ENCODE data around the gene BOD1. TPM values are rescaled to one million over a fixed set of nuclear protein-coding genes. Genes with fewer than 3 reads are reported as not detected.

The BOD1 gene
- total RNA-seq, 1 donor from 2014 or later: 144 TPM

GRCh38 chr5:173626505-173626820, 10.0 kb upstream of the BOD1 start:
- Mint-ChIP-seq H3K27ac (no peak overlapping the region), H3K4me3 (no peak overlapping the region), H3K9me3 (no peaks in the 10 kb centered on the region), H3K27me3 (ENCODE audit: insufficient read depth, low read depth) (peaks cover 13% of the 10 kb centered on the region), H3K36me3 (no peaks in the 10 kb centered on the region), H3K4me1 (peaks cover 43% of the 10 kb centered on the region)
- peaks cover 15% of the 10 kb centered on the region for H3K4me1 ChIP-seq
- no peak overlapping the region for H3K9ac ChIP-seq
- no peaks in the 10 kb centered on the region for H3K36me3 ChIP-seq
- H2AFZ ChIP-seq (replicated peaks): no peak overlapping the region
- no peak overlapping the region for H3K4me3 ChIP-seq
- H3K27me3 ChIP-seq: no peaks in the 10 kb centered on the region
- no peaks in the 10 kb centered on the region for H4K20me1 ChIP-seq (ENCODE audit: low read depth)
- H3K79me2 ChIP-seq (ENCODE audit: low read depth): no peaks in the 10 kb centered on the region
- no peaks in the 10 kb centered on the region for H3F3A ChIP-seq (ENCODE audit: low read depth)
- no peak overlapping the region for H3K4me2 ChIP-seq
- no peak overlapping the region for H3K27ac ChIP-seq
- no peak for TF ChIP-seq CTCF (IDR thresholded peaks at IDR 0.05)
- TF ChIP-seq EZH2 (IDR thresholded peaks at IDR 0.05): no peak
- no peak for TF ChIP-seq EZH2phosphoT487 (IDR thresholded peaks at IDR 0.05)
- DNase-seq (ENCODE audit: low spot score): no peak
- H3K9me3 ChIP-seq (ENCODE audit: low read depth): no peaks in the 10 kb centered on the region

- H2AFZ ChIP-seq (replicated peaks): no peak overlapping the region
- H3K9me3 ChIP-seq (ENCODE audit: low read depth): no peaks in the 10 kb centered on the region
- H3K27me3 Mint-ChIP-seq (ENCODE audit: insufficient read depth, low read depth): peaks cover 13% of the 10 kb centered on the region
- H3F3A ChIP-seq (ENCODE audit: low read depth): no peaks in the 10 kb centered on the region
- H3K9ac ChIP-seq: no peak overlapping the region
- no peaks in the 10 kb centered on the region for H3K79me2 ChIP-seq (ENCODE audit: low read depth)
- no peak overlapping the region for H3K27ac Mint-ChIP-seq
- H3K27ac ChIP-seq: no peak overlapping the region
- no peaks in the 10 kb centered on the region for H3K9me3 Mint-ChIP-seq
- no peaks in the 10 kb centered on the region for H4K20me1 ChIP-seq (ENCODE audit: low read depth)
- no peak overlapping the region for H3K4me3 Mint-ChIP-seq
- no peak for DNase-seq (ENCODE audit: low spot score)
- peaks cover 15% of the 10 kb centered on the region for H3K4me1 ChIP-seq
- H3K4me1 Mint-ChIP-seq: peaks cover 45% of the 10 kb centered on the region
- H3K4me2 ChIP-seq: no peak overlapping the region
- H3K4me3 ChIP-seq: no peak overlapping the region
- no peaks in the 10 kb centered on the region for H3K27me3 ChIP-seq
- no peaks in the 10 kb centered on the region for H3K36me3 ChIP-seq
- no peaks in the 10 kb centered on the region for H3K36me3 Mint-ChIP-seq
- no peak for TF ChIP-seq EZH2phosphoT487 (IDR thresholded peaks at IDR 0.05)
- TF ChIP-seq CTCF (IDR thresholded peaks at IDR 0.05): no peak
- TF ChIP-seq EZH2 (IDR thresholded peaks at IDR 0.05): no peak
Observed at GRCh38 chr5:173625673-173626504, 9.4 kb upstream of the BOD1 start.

- H4K20me1 ChIP-seq (ENCODE audit: low read depth): no peaks in the 10 kb centered on the region
- no peak overlapping the region for H3K4me2 ChIP-seq
- TF ChIP-seq EZH2phosphoT487 (IDR thresholded peaks at IDR 0.05) (no peak), EZH2 (IDR thresholded peaks at IDR 0.05) (no peak), CTCF (IDR thresholded peaks at IDR 0.05) (no peak)
- Mint-ChIP-seq H3K36me3 (no peaks in the 10 kb centered on the region), H3K9me3 (no peaks in the 10 kb centered on the region), H3K4me3 (no peak overlapping the region), H3K27ac (no peak overlapping the region), H3K4me1 (peaks cover 39% of the 10 kb centered on the region), H3K27me3 (ENCODE audit: insufficient read depth, low read depth) (peaks cover 12% of the 10 kb centered on the region)
- DNase-seq (ENCODE audit: low spot score): no peak
- H2AFZ ChIP-seq (replicated peaks): no peak overlapping the region
- H3K4me3 ChIP-seq: no peak overlapping the region
- H3K9me3 ChIP-seq (ENCODE audit: low read depth): no peaks in the 10 kb centered on the region
- no peaks in the 10 kb centered on the region for H3K36me3 ChIP-seq
- H3F3A ChIP-seq (ENCODE audit: low read depth): no peaks in the 10 kb centered on the region
- no peak overlapping the region for H3K27ac ChIP-seq
- H3K27me3 ChIP-seq: no peaks in the 10 kb centered on the region
- H3K79me2 ChIP-seq (ENCODE audit: low read depth): no peaks in the 10 kb centered on the region
- no peak overlapping the region for H3K9ac ChIP-seq
- H3K4me1 ChIP-seq: peaks cover 15% of the 10 kb centered on the region
Observed at GRCh38 chr5:173625261-173625660, 8.8 kb upstream of the BOD1 start.

Measured in neural progenitor cell (in vitro differentiated cells).